ENCODE results near the gene RYR2.

DNA sequence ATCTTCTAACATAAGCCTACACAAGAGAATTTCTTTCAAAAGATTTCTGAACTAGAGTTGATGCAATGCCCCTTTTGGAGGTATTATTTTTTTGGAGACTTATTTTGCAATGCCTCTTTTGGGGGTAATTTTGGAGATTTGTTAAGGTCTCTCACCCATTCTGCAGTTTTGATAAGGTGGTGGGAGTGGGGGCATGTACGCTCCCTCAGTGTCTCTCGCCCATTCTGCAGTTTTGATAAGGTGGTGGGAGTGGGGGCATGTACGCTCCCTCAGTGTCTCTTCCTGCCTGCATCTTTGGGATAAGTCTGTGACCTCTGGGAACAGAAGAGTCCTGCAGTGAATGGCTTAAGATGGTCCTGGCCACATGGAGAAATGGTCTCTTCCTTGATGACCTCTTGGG is 536.6 kb downstream of the RYR2 start:
- TF ChIP-seq, protein P1, sequence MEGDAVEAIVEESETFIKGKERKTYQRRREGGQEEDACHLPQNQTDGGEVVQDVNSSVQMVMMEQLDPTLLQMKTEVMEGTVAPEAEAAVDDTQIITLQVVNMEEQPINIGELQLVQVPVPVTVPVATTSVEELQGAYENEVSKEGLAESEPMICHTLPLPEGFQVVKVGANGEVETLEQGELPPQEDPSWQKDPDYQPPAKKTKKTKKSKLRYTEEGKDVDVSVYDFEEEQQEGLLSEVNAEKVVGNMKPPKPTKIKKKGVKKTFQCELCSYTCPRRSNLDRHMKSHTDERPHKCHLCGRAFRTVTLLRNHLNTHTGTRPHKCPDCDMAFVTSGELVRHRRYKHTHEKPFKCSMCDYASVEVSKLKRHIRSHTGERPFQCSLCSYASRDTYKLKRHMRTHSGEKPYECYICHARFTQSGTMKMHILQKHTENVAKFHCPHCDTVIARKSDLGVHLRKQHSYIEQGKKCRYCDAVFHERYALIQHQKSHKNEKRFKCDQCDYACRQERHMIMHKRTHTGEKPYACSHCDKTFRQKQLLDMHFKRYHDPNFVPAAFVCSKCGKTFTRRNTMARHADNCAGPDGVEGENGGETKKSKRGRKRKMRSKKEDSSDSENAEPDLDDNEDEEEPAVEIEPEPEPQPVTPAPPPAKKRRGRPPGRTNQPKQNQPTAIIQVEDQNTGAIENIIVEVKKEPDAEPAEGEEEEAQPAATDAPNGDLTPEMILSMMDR (IDR thresholded peaks at IDR 0.05) = no peak
- no peak for TF ChIP-seq EZH2 (IDR thresholded peaks at IDR 0.05)
